HepG2 (cell line): ENCODE results near the gene MMP19. TPM values are rescaled to one million over a fixed set of nuclear protein-coding genes. Genes with fewer than 3 reads are reported as not detected.

ENCODE experiments used
- CCAR2 ChIP-seq: fragments of 200-400 bp; formaldehyde crosslinking; optimal IDR thresholded peaks from 2 replicates; pipeline ENCODE3; 2018; ENCODE audit warnings: low read depth, mild to moderate bottlenecking, low read length, moderate library complexity
- CREB1 ChIP-seq, 2 experiments: fragments of 450-650 bp in 1 of 2; IDR thresholded peaks; 2 replicates each; pipeline ENCODE4 v1.6.1; 2016 to 2017; ENCODE audit warnings: control low read depth in 1 of 2, mild to moderate bottlenecking in 1 of 2, missing compliant biosample characterization in 1 of 2, missing genetic modification characterization in 1 of 2
- DPF2 ChIP-seq: sonication (generic); formaldehyde crosslinking; IDR thresholded peaks from 2 replicates; pipeline ENCODE4 v1.4.0; 2020; ENCODE audit warnings: mild to moderate bottlenecking, low read depth, missing genetic modification reagents, borderline replicate concordance
- FOXJ3 ChIP-seq: sonication (generic); formaldehyde crosslinking; IDR thresholded peaks from 2 replicates; pipeline ENCODE4 v1.4.0; 2020; ENCODE audit warnings: missing genetic modification reagents, mild to moderate bottlenecking, borderline replicate concordance
- HBP1 ChIP-seq: IDR thresholded peaks from 2 replicates; pipeline ENCODE4 v1.6.1; 2016; ENCODE audit warnings: low read depth, control low read depth
- HES4 ChIP-seq: sonication (generic); formaldehyde crosslinking; IDR thresholded peaks from 2 replicates; pipeline ENCODE4 v1.9.0; 2021; ENCODE audit warnings: mild to moderate bottlenecking, missing genetic modification reagents, borderline replicate concordance
- HMG20A ChIP-seq: IDR thresholded peaks from 2 replicates; pipeline ENCODE4 v1.6.1; 2016; ENCODE audit warnings: borderline replicate concordance
- MNT ChIP-seq: fragments of 450-650 bp; IDR thresholded peaks from 2 replicates; pipeline ENCODE4 v1.6.1; 2016
- NFYB ChIP-seq: sonication (generic); formaldehyde crosslinking; IDR thresholded peaks from 2 replicates; pipeline ENCODE4 v1.4.0; 2020; ENCODE audit warnings: missing genetic modification reagents
- RXRA ChIP-seq: sonication (generic); formaldehyde crosslinking; IDR thresholded peaks from 2 replicates; pipeline ENCODE4 v1.5.1; 2020; ENCODE audit warnings: missing genetic modification reagents
- THYN1 ChIP-seq: sonication (generic); formaldehyde crosslinking; IDR thresholded peaks from 2 replicates; pipeline ENCODE4 v1.8.1; 2023; ENCODE audit warnings: low read depth, mild to moderate bottlenecking, moderate library complexity, missing genetic modification reagents, borderline replicate concordance
- TIGD3 ChIP-seq: sonication (generic); formaldehyde crosslinking; IDR thresholded peaks from 2 replicates; pipeline ENCODE4 v1.5.1; 2020; ENCODE audit warnings: mild to moderate bottlenecking, missing genetic modification reagents, borderline replicate concordance
- ZBTB33 ChIP-seq: sonication (generic); formaldehyde crosslinking; IDR thresholded peaks from 2 replicates; pipeline ENCODE4 v1.4.0; 2020; ENCODE audit warnings: missing genetic modification reagents
- ZC3H13 ChIP-seq: sonication (generic); formaldehyde crosslinking; IDR thresholded peaks from 2 replicates; pipeline ENCODE4 v1.8.1; 2023; ENCODE audit warnings: mild to moderate bottlenecking, missing genetic modification reagents, moderate library complexity
- ZMYM2 ChIP-seq: sonication (generic); formaldehyde crosslinking; IDR thresholded peaks from 2 replicates; pipeline ENCODE4 v1.8.0; 2022; ENCODE audit warnings: mild to moderate bottlenecking, missing genetic modification reagents
- ZNF609 ChIP-seq: sonication (generic); formaldehyde crosslinking; IDR thresholded peaks from 2 replicates; pipeline ENCODE4 v1.4.0; 2020; ENCODE audit warnings: mild to moderate bottlenecking, missing genetic modification reagents, borderline replicate concordance
- polyA plus RNA-seq, 8 experiments: library from polyadenylated mRNA; depleted of rRNA in 3 of 8; stranded (reverse) in 7 of 8; unstranded in 1 of 8; fragments of >200 nt; fragmentation: Illumina TruSeq in 4 of 8; extraction: Trizol in 4 of 8; gene quantifications; 2 replicates each; pipeline versions ENCODE4 v1.2.1 to v1.2.3, GENCODE V29; 2011 to 2016; ENCODE audit warnings: low read depth in 4 of 8, missing spikeins in 1 of 8, mixed read lengths in 1 of 8; ENCODE audit not compliant: insufficient read depth in 1 of 8
- total RNA-seq, 5 experiments: library from RNA; depleted of rRNA; stranded (reverse); fragments of >200 nt; fragmentation: Illumina TruSeq; extraction: Trizol; gene quantifications; 2 replicates each; pipeline ENCODE4 v1.2.3, GENCODE V29; 2016; ENCODE audit warnings: low read depth in 1 of 5

Gene MMP19
- total and polyA plus RNA-seq, 2 of the 13 experiments (the other 11 are each of a cell fraction or from before 2014, with no cell fraction given), result 0.07 to 0.08 TPM

- no peak for TF ChIP-seq ZMYM2 (CRISPR knock-in tag)
- no peak; the same call in 1 of the 2 replicates for TF ChIP-seq ZNF609
- TF ChIP-seq CREB1 (IDR thresholded peaks at IDR 0.05), result peak; percentile 89
- TF ChIP-seq CREB1 (CRISPR knock-in tag; IDR thresholded peaks at IDR 0.05), result peak; percentile 95
- no peak for TF ChIP-seq HES4 (CRISPR knock-in tag)
- TF ChIP-seq THYN1 (CRISPR knock-in tag), result no peak
- TF ChIP-seq NFYB (CRISPR knock-in tag), result peak; percentile 98
- TF ChIP-seq ZC3H13, result no peak; the same call in 1 of the 2 replicates
- no peak for TF ChIP-seq HMG20A (CRISPR knock-in tag)
- no peak for TF ChIP-seq ZBTB33 (CRISPR knock-in tag)
- no peak for TF ChIP-seq DPF2 (CRISPR knock-in tag)
- peak; percentile 43; the same call in 1 of the 2 replicates for TF ChIP-seq RXRA (CRISPR knock-in tag)
- 0 out of 2 replicates have a peak, but pooled peaks have one; percentile 60 for TF ChIP-seq TIGD3
- no peak for TF ChIP-seq MNT
- no peak for TF ChIP-seq CCAR2
- peak; percentile 73; the same call in 1 of the 2 replicates for TF ChIP-seq HBP1 (CRISPR knock-in tag)
- no peak; the same call in 1 of the 2 replicates for TF ChIP-seq FOXJ3 (CRISPR knock-in tag)
Observed at GRCh38 chr12:55817345-55818139, 25.2 kb downstream of the MMP19 start, which contains the start of the genes ORMDL2 and SARNP (continued).
